Measurements from ENCODE around the gene ZNF775.

Gene ZNF775

GRCh38 chr7:150337179-150337578 lies 42.0 kb upstream of the ZNF775 start:
- H3K9me3 ChIP-seq, result peaks cover 12% of the 10 kb centered on the region
- no peak overlapping the region for H3K4me3 ChIP-seq
- TF ChIP-seq Cebpa-rat (IDR thresholded peaks at IDR 0.05), result no peak
- H3K36me3 ChIP-seq, result no peaks in the 10 kb centered on the region
- H4K20me1 ChIP-seq, result no peaks in the 10 kb centered on the region
- H3K4me1 ChIP-seq, result no peaks in the 10 kb centered on the region
- no peak overlapping the region for H3K27ac ChIP-seq
- no peak overlapping the region for H3K9ac ChIP-seq
- no peak overlapping the region for H3K4me2 ChIP-seq
- peaks cover 31% of the 10 kb centered on the region for H3K27me3 ChIP-seq

- no peak overlapping the region for H3K9ac ChIP-seq
- H3K4me1 ChIP-seq, result no peaks in the 10 kb centered on the region
- H3K9me3 ChIP-seq, result peaks cover 17% of the 10 kb centered on the region
- H3K27me3 ChIP-seq, result peaks cover 33% of the 10 kb centered on the region
- H3K4me3 ChIP-seq, result no peak overlapping the region
- no peak overlapping the region for H3K27ac ChIP-seq
- no peak overlapping the region for H3K4me2 ChIP-seq
- no peaks in the 10 kb centered on the region for H4K20me1 ChIP-seq
- H3K36me3 ChIP-seq, result no peaks in the 10 kb centered on the region
- no peak for TF ChIP-seq Cebpa-rat (IDR thresholded peaks at IDR 0.05)
Measured at GRCh38 chr7:150337659-150338081, 41.5 kb upstream of the ZNF775 start.

- no peak for TF ChIP-seq Cebpa-rat (IDR thresholded peaks at IDR 0.05)
- Histone ChIP-seq H3K4me2 (no peak overlapping the region), H3K9me3 (peaks cover 23% of the 10 kb centered on the region), H3K4me1 (no peaks in the 10 kb centered on the region), H3K36me3 (no peaks in the 10 kb centered on the region), H3K27ac (no peak overlapping the region), H4K20me1 (no peaks in the 10 kb centered on the region), H3K9ac (no peak overlapping the region), H3K4me3 (no peak overlapping the region), H3K27me3 (peaks cover 33% of the 10 kb centered on the region)
Measured at GRCh38 chr7:150338166-150338829, 40.8 kb upstream of the ZNF775 start.

GRCh38 chr7:150339409-150339809 lies 39.7 kb upstream of the ZNF775 start:
- Histone ChIP-seq H3K4me3 (no peak overlapping the region), H3K9me3 (peaks cover 31% of the 10 kb centered on the region), H3K9ac (no peak overlapping the region), H3K4me2 (no peak overlapping the region), H3K27ac (no peak overlapping the region), H4K20me1 (no peaks in the 10 kb centered on the region), H3K36me3 (no peaks in the 10 kb centered on the region), H3K27me3 (peaks cover 33% of the 10 kb centered on the region), H3K4me1 (no peaks in the 10 kb centered on the region)
- no peak for TF ChIP-seq Cebpa-rat (IDR thresholded peaks at IDR 0.05)

- Histone ChIP-seq H3K4me3 (no peak overlapping the region), H3K9me3 (peaks cover 39% of the 10 kb centered on the region), H3K4me2 (no peak overlapping the region), H3K4me1 (no peaks in the 10 kb centered on the region), H3K27ac (no peak overlapping the region), H3K36me3 (no peaks in the 10 kb centered on the region), H4K20me1 (no peaks in the 10 kb centered on the region), H3K9ac (no peak overlapping the region), H3K27me3 (peaks cover 33% of the 10 kb centered on the region)
- no peak for TF ChIP-seq Cebpa-rat (IDR thresholded peaks at IDR 0.05)
Measured at GRCh38 chr7:150340024-150340749, 38.9 kb upstream of the ZNF775 start.

- Histone ChIP-seq H3K27ac (no peak overlapping the region), H3K4me1 (no peaks in the 10 kb centered on the region), H3K27me3 (peaks cover 33% of the 10 kb centered on the region), H4K20me1 (no peaks in the 10 kb centered on the region), H3K4me3 (no peak overlapping the region), H3K36me3 (no peaks in the 10 kb centered on the region), H3K4me2 (no peak overlapping the region), H3K9me3 (peaks cover 44% of the 10 kb centered on the region), H3K9ac (no peak overlapping the region)
- TF ChIP-seq Cebpa-rat (IDR thresholded peaks at IDR 0.05), result no peak
Measured at GRCh38 chr7:150340875-150341262, 38.3 kb upstream of the ZNF775 start.

- Histone ChIP-seq H3K9ac (no peak within 1 kb of the TSS), H3K4me2 (no peak within 1 kb of the TSS), H3K4me1 (no peaks in the 10 kb centered on the region), H3K27me3 (peaks cover 33% of the 10 kb centered on the region), H3K36me3 (no peaks in the 10 kb centered on the region), H4K20me1 (no peaks in the 10 kb centered on the region), H3K4me3 (no peak within 1 kb of the TSS), H3K9me3 (peaks cover 50% of the 10 kb centered on the region), H3K27ac (no peak within 1 kb of the TSS)
- no peak for TF ChIP-seq Cebpa-rat (IDR thresholded peaks at IDR 0.05)
Measured at GRCh38 chr7:150341263-150342120, 37.6 kb upstream of the ZNF775 start, which contains the start of gene RARRES2. Gene RARRES2 (minus strand): TSS chr7:150341629. CDS start chr7:150340609, 1,020 bp downstream.

- Histone ChIP-seq H3K27me3 (peaks cover 33% of the 10 kb centered on the region), H3K9me3 (peaks cover 53% of the 10 kb centered on the region), H3K36me3 (no peaks in the 10 kb centered on the region), H3K4me3 (no peak overlapping the region), H3K9ac (no peak overlapping the region), H4K20me1 (no peaks in the 10 kb centered on the region), H3K4me2 (no peak overlapping the region), H3K27ac (no peak overlapping the region), H3K4me1 (no peaks in the 10 kb centered on the region)
- no peak for TF ChIP-seq Cebpa-rat (IDR thresholded peaks at IDR 0.05)
Measured at GRCh38 chr7:150342121-150342408, 37.1 kb upstream of the ZNF775 start.

GRCh38 chr7:150343225-150343624 lies 35.9 kb upstream of the ZNF775 start:
- Histone ChIP-seq H4K20me1 (no peaks in the 10 kb centered on the region), H3K36me3 (no peaks in the 10 kb centered on the region), H3K27me3 (peaks cover 33% of the 10 kb centered on the region), H3K4me1 (no peaks in the 10 kb centered on the region), H3K27ac (no peak overlapping the region), H3K4me2 (no peak overlapping the region), H3K4me3 (no peak overlapping the region), H3K9ac (no peak overlapping the region), H3K9me3 (peaks cover 63% of the 10 kb centered on the region)
- TF ChIP-seq Cebpa-rat (IDR thresholded peaks at IDR 0.05), result no peak

GRCh38 chr7:150344299-150344698 lies 34.8 kb upstream of the ZNF775 start:
- peaks cover 27% of the 10 kb centered on the region for H3K27me3 ChIP-seq
- no peak overlapping the region for H3K4me2 ChIP-seq
- no peak overlapping the region for H3K4me3 ChIP-seq
- H4K20me1 ChIP-seq, result no peaks in the 10 kb centered on the region
- peaks cover 64% of the 10 kb centered on the region for H3K9me3 ChIP-seq
- no peaks in the 10 kb centered on the region for H3K4me1 ChIP-seq
- H3K9ac ChIP-seq, result no peak overlapping the region
- no peak overlapping the region for H3K27ac ChIP-seq
- TF ChIP-seq Cebpa-rat (IDR thresholded peaks at IDR 0.05), result no peak
- no peaks in the 10 kb centered on the region for H3K36me3 ChIP-seq
